Vagina (tissue), 2 donors: ENCODE data around the gene FAM236D.
"Not testable (repeated sequence)": the region's sequence is repeated elsewhere in the genome, so short reads cannot be mapped to it uniquely, and the experiment has no call there.

ENCODE experiments used
- CTCF ChIP-seq, 3 experiments: fragments of 450-650 bp in 2 of 3; fragments of 200-600 bp in 1 of 3; sonication (generic) in 1 of 3; IDR thresholded peaks; one replicate each; pipeline ENCODE4 v1.5.1; 2017 to 2019; ENCODE audit warnings: antibody characterized with exemption in 3 of 3, mild to moderate bottlenecking in 2 of 3, moderate library complexity in 2 of 3
- POLR2A ChIP-seq, 2 donors: fragments of 450-650 bp; IDR thresholded peaks; one replicate each; pipeline ENCODE4 v1.6.1; 2017; ENCODE audit warnings: antibody characterized with exemption in 2 of 2, mild to moderate bottlenecking in 2 of 2, moderate library complexity in 2 of 2

GRCh38 chrX:72777467-72777790, 30.6 kb downstream of the FAM236D start:
- not testable (repeated sequence) for TF ChIP-seq POLR2A, CTCF (IDR thresholded peaks at IDR 0.05)
